Astrocyte (in vitro differentiated cells and primary cell): ENCODE measurements around the gene SHLD2.

Experiments
- CTCF ChIP-seq: IDR thresholded peaks from 2 replicates; pipeline ENCODE4 v1.5.1; 2011; ENCODE audit warnings: low read depth, mild to moderate bottlenecking, inconsistent platforms, low read length, moderate library complexity; ENCODE audit not compliant: insufficient read depth
- EZH2 ChIP-seq: IDR thresholded peaks from 2 replicates; pipeline ENCODE4 v1.6.1; 2012; ENCODE audit warnings: mild to moderate bottlenecking, low read length, inconsistent platforms; ENCODE audit not compliant: insufficient read depth

GRCh38 chr10:87045434-87045938 is 49.5 kb upstream of the SHLD2 start:
- TF ChIP-seq CTCF (no peak), EZH2 (no peak)
